HepG2 (cell line): Measurements from ENCODE around the gene CEP44. TPM values are rescaled to one million over a fixed set of nuclear protein-coding genes. Genes with fewer than 3 reads are reported as not detected.

Source experiments
- ATAC-seq: fragments of 200-7000 bp; cut with Tn5 transposase; 3 replicates; pipeline ENCODE4 v1.9.1; 2020; ENCODE audit warnings: mild to moderate bottlenecking, moderate library complexity
- BruUV-seq: library from RNA; stranded (reverse); fragments of 400-500 nt; replicated peaks from 2 replicates; lab custom pipeline; 2021; lab: Mats Ljungman, UMichigan
- CTCF ChIA-PET: fragments of 300-600 bp; formaldehyde crosslinking; extraction: SDS; loops from one replicate; lab custom pipeline; 2021; ENCODE audit warnings: low total read pairs, inconsistent platforms, low intra/inter-chr PET ratio; lab: Yijun Ruan, JAX
- POLR2A ChIA-PET: fragments of 350-600 bp; sonication (Branson Sonifier 250); formaldehyde crosslinking; loops from one replicate; lab custom pipeline; 2020; ENCODE audit warnings: antibody characterized with exemption, inconsistent platforms; lab: Yijun Ruan, JAX
- DNase-seq: peaks from one replicate; pipeline ENCODE4 v3.0.0-alpha.2; 2015; ENCODE audit warnings: low spot score
- FAIRE-seq: peaks from 3 replicates; lab custom pipeline; 2011; peaks lifted over from hg19 to GRCh38; lab: Jason Lieb, UNC
- H2AFZ ChIP-seq: one replicate; pipeline ENCODE4 v1.6.1; 2011; ENCODE audit warnings: low read length, inconsistent platforms
- H3K27ac ChIP-seq: fragments of 300-600 bp; 3 replicates; pipeline ENCODE4 v1.8.0; 2011; ENCODE audit warnings: mixed run types, mild to moderate bottlenecking, mixed read lengths, low read length, inconsistent platforms; ENCODE audit not compliant: insufficient read depth; ENCODE audit errors: extremely low read length
- H3K27me3 ChIP-seq, 2 experiments: fragments of 200-600 bp in 1 of 2; 2 replicates in 1 of 2; 3 replicates in 1 of 2; pipeline versions ENCODE4 v1.6.0 to v1.8.0; 2011; ENCODE audit warnings: low read length in 2 of 2, mild to moderate bottlenecking in 2 of 2, moderate library complexity in 2 of 2, inconsistent platforms in 1 of 2; ENCODE audit not compliant: insufficient read depth in 2 of 2, control insufficient read depth in 1 of 2
- H3K36me3 ChIP-seq, 2 experiments: fragments of 200-600 bp in 1 of 2; replicated peaks in 1 of 2; 2 replicates in 1 of 2; 3 replicates in 1 of 2; pipeline versions ENCODE4 v1.5.1 to v1.8.0; 2011; ENCODE audit warnings: low read length in 2 of 2, inconsistent platforms in 1 of 2; ENCODE audit not compliant: insufficient read depth in 2 of 2, control insufficient read depth in 1 of 2
- H3K4me1 ChIP-seq: 2 replicates; pipeline ENCODE4 v1.5.1; 2012; ENCODE audit warnings: low read length, inconsistent platforms; ENCODE audit not compliant: insufficient read depth
- H3K4me2 ChIP-seq: 2 replicates; pipeline ENCODE4 v1.6.0; 2011; ENCODE audit warnings: low read depth, low read length, inconsistent platforms
- H3K4me3 ChIP-seq, 3 experiments: fragments of 200-600 bp in 1 of 3; sonication (generic), shearing (Covaris generic) in 1 of 3; replicated peaks in 1 of 3; 2 replicates each; pipeline ENCODE4 v1.5.1; 2011 to 2016; ENCODE audit warnings: low read length in 3 of 3, inconsistent platforms in 2 of 3, low read depth in 2 of 3, mild to moderate bottlenecking in 2 of 3, control low read depth in 1 of 3, mixed read lengths in 1 of 3; ENCODE audit not compliant: insufficient read depth in 1 of 3
- H3K79me2 ChIP-seq: one replicate; pipeline ENCODE4 v1.6.1; 2011; ENCODE audit warnings: low read length, inconsistent platforms; ENCODE audit not compliant: insufficient read depth
- H3K9ac ChIP-seq: 2 replicates; pipeline ENCODE4 v1.6.0; 2011; ENCODE audit warnings: mild to moderate bottlenecking, low read depth, low read length, inconsistent platforms; ENCODE audit not compliant: insufficient read depth
- H3K9me3 ChIP-seq: 2 replicates; pipeline ENCODE4 v1.5.1; 2012; ENCODE audit warnings: mild to moderate bottlenecking, low read length
- H4K20me1 ChIP-seq: 2 replicates; pipeline ENCODE4 v1.6.0; 2011; ENCODE audit warnings: inconsistent platforms, mild to moderate bottlenecking, low read length, moderate library complexity; ENCODE audit not compliant: insufficient read depth
- FOXK2 ChIP-seq: fragments of 450-650 bp; IDR thresholded peaks from 2 replicates; pipeline ENCODE4 v1.6.1; 2016
- GATAD1 ChIP-seq: IDR thresholded peaks from 2 replicates; pipeline ENCODE4 v1.6.1; 2016; ENCODE audit warnings: missing genetic modification reagents, missing compliant biosample characterization
- KLF15 ChIP-seq: sonication (generic); formaldehyde crosslinking; IDR thresholded peaks from 2 replicates; pipeline ENCODE4 v1.8.1; 2023; ENCODE audit warnings: borderline replicate concordance, mild to moderate bottlenecking, inconsistent platforms, missing genetic modification reagents, mixed read lengths
- PHB2 ChIP-seq: fragments of 450-650 bp; IDR thresholded peaks from 2 replicates; pipeline ENCODE4 v1.6.1; 2018; ENCODE audit not compliant: partially characterized antibody
- TBP ChIP-seq: sonication (generic); formaldehyde crosslinking; IDR thresholded peaks from 2 replicates; pipeline ENCODE4 v1.5.0; 2020; ENCODE audit warnings: missing genetic modification reagents
- THAP9 ChIP-seq: sonication (generic); formaldehyde crosslinking; IDR thresholded peaks from 2 replicates; pipeline ENCODE4; 2020; ENCODE audit warnings: missing genetic modification reagents, mild to moderate bottlenecking, borderline replicate concordance
- TMF1 ChIP-seq: sonication (generic); formaldehyde crosslinking; IDR thresholded peaks from 2 replicates; pipeline ENCODE4 v1.8.1; 2022; ENCODE audit warnings: low read depth, missing genetic modification reagents
- WIZ ChIP-seq: sonication (generic); formaldehyde crosslinking; IDR thresholded peaks from 2 replicates; pipeline ENCODE4 v1.5.1; 2020; ENCODE audit warnings: mild to moderate bottlenecking, missing genetic modification reagents
- ZBTB38 ChIP-seq: sonication (generic); formaldehyde crosslinking; IDR thresholded peaks from 2 replicates; pipeline ENCODE4 v1.5.1; 2020; ENCODE audit warnings: mild to moderate bottlenecking, missing genetic modification reagents
- ZFY ChIP-seq: sonication (generic); formaldehyde crosslinking; IDR thresholded peaks from 2 replicates; pipeline ENCODE4 v1.4.0; 2020; ENCODE audit warnings: missing genetic modification reagents
- ZMAT5 ChIP-seq: sonication (generic); formaldehyde crosslinking; IDR thresholded peaks from 2 replicates; pipeline ENCODE4 v1.5.0; 2020; ENCODE audit warnings: mild to moderate bottlenecking, low read depth, missing genetic modification reagents, borderline replicate concordance
- ZNF572 ChIP-seq: sonication (generic); formaldehyde crosslinking; IDR thresholded peaks from 2 replicates; pipeline ENCODE4 v1.5.1; 2020; ENCODE audit warnings: mild to moderate bottlenecking, missing genetic modification reagents
- ZNF749 ChIP-seq: sonication (generic); formaldehyde crosslinking; IDR thresholded peaks from 2 replicates; pipeline ENCODE4 v1.8.0; 2022; ENCODE audit warnings: mild to moderate bottlenecking, missing genetic modification reagents, moderate library complexity, borderline replicate concordance
- WGBS: methylation state at CpG from one replicate; pipeline ENCODE4 v1.1.6; 2017; ENCODE audit warnings: low lambda C conversion rate; 5-methylcytosine and 5-hydroxymethylcytosine counted together
- in situ Hi-C: cut with HindIII; loops from 2 replicates; pipeline ENCODE4 v1.10.0; 2017; ENCODE audit warnings: low pct_unique_long_range_greater_than_20kb; ENCODE audit not compliant: extremely low pct_ligation_motif_present
- intact Hi-C: fragments of 100-400 bp; cut with micrococcal nuclease; formaldehyde crosslinking; loops from one replicate; pipeline ENCODE4 v1.10.0; 2022; ENCODE audit not compliant: unreplicated experiment
- polyA plus RNA-seq, 8 experiments: library from polyadenylated mRNA; depleted of rRNA in 3 of 8; stranded (reverse) in 7 of 8; unstranded in 1 of 8; fragments of >200 nt; fragmentation: Illumina TruSeq in 4 of 8; extraction: Trizol in 4 of 8; gene quantifications; 2 replicates each; pipeline versions ENCODE4 v1.2.1 to v1.2.3, GENCODE V29; 2011 to 2016; ENCODE audit warnings: low read depth in 4 of 8, missing spikeins in 1 of 8, mixed read lengths in 1 of 8; ENCODE audit not compliant: insufficient read depth in 1 of 8
- total RNA-seq, 5 experiments: library from RNA; depleted of rRNA; stranded (reverse); fragments of >200 nt; fragmentation: Illumina TruSeq; extraction: Trizol; gene quantifications; 2 replicates each; pipeline ENCODE4 v1.2.3, GENCODE V29; 2016; ENCODE audit warnings: low read depth in 1 of 5

The CEP44 gene
- total and polyA plus RNA-seq, 2 of the 13 experiments (the other 11 are each of a cell fraction or from before 2014, with no cell fraction given) = 5.5 to 11.9 TPM

GRCh38 chr4:174274436-174274835, 9.3 kb upstream of the CEP44 start:
- no peak overlapping the region for H3K27ac ChIP-seq
- H3K9me3 ChIP-seq = no peaks in the 10 kb centered on the region
- WGBS = 96% methylated on average over 3 of the region's 3 CpGs
- ATAC-seq (no peak), DNase-seq (no peak), FAIRE-seq (no peak)
- peaks cover under 1% of the 10 kb centered on the region for H3K79me2 ChIP-seq
- H3K4me3 ChIP-seq = no peak overlapping the region
- no TSS peak for BruUV-seq
- intact Hi-C loops = no loop called here
- H3K4me1 ChIP-seq = no peaks in the 10 kb centered on the region
- no peaks in the 10 kb centered on the region for H3K36me3 ChIP-seq
- H3K9ac ChIP-seq = no peak overlapping the region
- in situ Hi-C loops = no loop called here
- CTCF ChIA-PET = no interaction called here
- no peak overlapping the region for H3K4me2 ChIP-seq
- POLR2A ChIA-PET = no interaction called here
- no peaks in the 10 kb centered on the region for H4K20me1 ChIP-seq
- H2AFZ ChIP-seq = no peak overlapping the region
- TF ChIP-seq ZFY (CRISPR knock-in tag) = no peak
- TF ChIP-seq ZNF572 (CRISPR knock-in tag) = no peak
- no peak for TF ChIP-seq ZMAT5 (CRISPR knock-in tag)
- no peak for TF ChIP-seq THAP9 (CRISPR knock-in tag)
- TF ChIP-seq KLF15 (CRISPR knock-in tag) = no peak
- TF ChIP-seq TMF1 (CRISPR knock-in tag) = no peak
- TF ChIP-seq FOXK2 = no peak
- no peak for TF ChIP-seq GATAD1
- TF ChIP-seq ZBTB38 (CRISPR knock-in tag) = no peak
- TF ChIP-seq PHB2 = no peak
- TF ChIP-seq TBP = no peak
- TF ChIP-seq ZNF749 (CRISPR knock-in tag) = no peak
- TF ChIP-seq WIZ (CRISPR knock-in tag) = no peak
- no peaks in the 10 kb centered on the region; a peak in 1 of 5 replicates for H3K27me3 ChIP-seq
